Prostate gland (tissue), 2 donors: ENCODE measurements around the gene ATF6B.

Experiments
- CTCF ChIP-seq, 4 experiments: fragments of 200-600 bp in 2 of 4; fragments of 450-650 bp in 2 of 4; sonication (generic) in 2 of 4; IDR thresholded peaks; 1 replicate in 3 of 4; 2 replicates in 1 of 4; pipeline ENCODE4 v1.5.1; 2016 to 2019; ENCODE audit warnings: antibody characterized with exemption in 4 of 4, mild to moderate bottlenecking in 2 of 4, moderate library complexity in 2 of 4
- POLR2A ChIP-seq: fragments of 450-650 bp; IDR thresholded peaks from one replicate; pipeline ENCODE4 v1.6.1; 2016; ENCODE audit warnings: antibody characterized with exemption, mild to moderate bottlenecking
- POLR2AphosphoS5 ChIP-seq: sonication (generic); formaldehyde crosslinking; IDR thresholded peaks from one replicate; pipeline ENCODE4 v1.6.1; 2017; ENCODE audit warnings: antibody characterized with exemption

- no peak for TF ChIP-seq CTCF (IDR thresholded peaks at IDR 0.05)
- no peak for TF ChIP-seq POLR2A
- no peak for TF ChIP-seq POLR2AphosphoS5
Measured at GRCh38 chr6:32070814-32071543, 57.1 kb downstream of the ATF6B start.
